ENCODE measurements around the gene DHRS12. TPM values are rescaled to one million over a fixed set of nuclear protein-coding genes. Genes with fewer than 3 reads are reported as not detected.

Gene DHRS12
- total RNA-seq, 1 experiment from 2014 or later = 6.9 TPM

GRCh38 chr13:51846756-51847155 is 42.8 kb upstream of the DHRS12 start:
- Histone ChIP-seq H4K20me1 (ENCODE audit: insufficient read depth) (no peaks in the 10 kb centered on the region), H3K4me1 (replicated peaks; ENCODE audit: insufficient read depth) (no peaks in the 10 kb centered on the region), H2AFZ (no peak overlapping the region), H3K9me3 (ENCODE audit: insufficient read depth, low read depth) (no peaks in the 10 kb centered on the region), H3K27me3 (ENCODE audit: insufficient read depth, low read depth) (peaks cover 20% of the 10 kb centered on the region), H3K4me2 (no peak overlapping the region), H3K36me3 (ENCODE audit: low read depth) (no peaks in the 10 kb centered on the region), H3K4me3 (no peak overlapping the region), H3K9me2 (ENCODE audit: insufficient read depth) (no peaks in the 10 kb centered on the region), H3F3A (ENCODE audit: insufficient read depth, low read depth) (no peaks in the 10 kb centered on the region), H3K79me2 (ENCODE audit: low read depth) (no peaks in the 10 kb centered on the region), H3K27ac (no peak overlapping the region)
- CTCF ChIA-PET = interaction anchor here (0.6 kb wide), 1 partner anchor 153 kb away, joined by 3 read pairs; no protein-coding TSS in a partner anchor
- no TSS peak for BruUV-seq (replicated peaks)
- DNase-seq = no peak
- TF ChIP-seq EZH2 (IDR thresholded peaks at IDR 0.05; ENCODE audit: low read depth) (no peak), CTCF (conservative IDR thresholded peaks at IDR 0.05) (no peak)
- intact Hi-C loops (cut with micrococcal nuclease; ENCODE audit: unreplicated experiment) = no loop called here
- POLR2A ChIA-PET (ENCODE audit: unreplicated experiment) = no interaction called here

- Histone ChIP-seq H3K9me2 (ENCODE audit: insufficient read depth) (no peaks in the 10 kb centered on the region), H2AFZ (0 out of 2 replicates have a peak overlapping the region, but pooled peaks have one; percentile 65), H3K79me2 (ENCODE audit: low read depth) (no peaks in the 10 kb centered on the region), H3K27ac (no peak overlapping the region), H3K4me1 (replicated peaks; ENCODE audit: insufficient read depth) (no peaks in the 10 kb centered on the region), H3F3A (ENCODE audit: insufficient read depth, low read depth) (no peaks in the 10 kb centered on the region), H3K4me3 (peak overlapping the region; percentile 25; the same call in 1 of the 2 replicates), H3K9me3 (ENCODE audit: insufficient read depth, low read depth) (no peaks in the 10 kb centered on the region), H4K20me1 (ENCODE audit: insufficient read depth) (no peaks in the 10 kb centered on the region), H3K4me2 (peak overlapping the region; percentile 62), H3K27me3 (ENCODE audit: insufficient read depth, low read depth) (peaks cover 28% of the 10 kb centered on the region), H3K36me3 (ENCODE audit: low read depth) (no peaks in the 10 kb centered on the region)
- DNase-seq = no peak
- TF ChIP-seq CTCF (conservative IDR thresholded peaks at IDR 0.05) = no peak
- no peak for TF ChIP-seq EZH2 (IDR thresholded peaks at IDR 0.05; ENCODE audit: low read depth)
- ChIA-PET CTCF (no interaction called here), POLR2A (ENCODE audit: unreplicated experiment) (no interaction called here)
- intact Hi-C loops (cut with micrococcal nuclease; ENCODE audit: unreplicated experiment) = no loop called here
- no TSS peak for BruUV-seq (replicated peaks)
Measured at GRCh38 chr13:51845574-51846318, 41.8 kb upstream of the DHRS12 start.

- H2AFZ ChIP-seq = 0 out of 2 replicates have a peak within 1 kb of the TSS, but pooled peaks have one; percentile 65
- TF ChIP-seq EZH2 (IDR thresholded peaks at IDR 0.05; ENCODE audit: low read depth) = no peak
- TF ChIP-seq CTCF (conservative IDR thresholded peaks at IDR 0.05) = peak; percentile 89
- no peaks in the 10 kb centered on the region for H3K9me2 ChIP-seq (ENCODE audit: insufficient read depth)
- H3K36me3 ChIP-seq (ENCODE audit: low read depth) = no peaks in the 10 kb centered on the region
- peak within 1 kb of the TSS; percentile 62 for H3K4me2 ChIP-seq
- no peaks in the 10 kb centered on the region for H3K9me3 ChIP-seq (ENCODE audit: insufficient read depth, low read depth)
- H3K27me3 ChIP-seq (ENCODE audit: insufficient read depth, low read depth) = peaks cover 30% of the 10 kb centered on the region
- H3K4me3 ChIP-seq = peak within 1 kb of the TSS; percentile 25; the same call in 1 of the 2 replicates
- CTCF ChIA-PET = no interaction called here
- POLR2A ChIA-PET (ENCODE audit: unreplicated experiment) = no interaction called here
- no peaks in the 10 kb centered on the region for H3F3A ChIP-seq (ENCODE audit: insufficient read depth, low read depth)
- no TSS peak for BruUV-seq (replicated peaks)
- no peaks in the 10 kb centered on the region for H3K4me1 ChIP-seq (replicated peaks; ENCODE audit: insufficient read depth)
- no peak within 1 kb of the TSS for H3K27ac ChIP-seq
- H4K20me1 ChIP-seq (ENCODE audit: insufficient read depth) = no peaks in the 10 kb centered on the region
- intact Hi-C loops (cut with micrococcal nuclease; ENCODE audit: unreplicated experiment) = no loop called here
- no peaks in the 10 kb centered on the region for H3K79me2 ChIP-seq (ENCODE audit: low read depth)
- DNase-seq = peak in 1 of 2 experiments; percentile 42
Measured at GRCh38 chr13:51844862-51845573, 41.1 kb upstream of the DHRS12 start, which contains the start of gene TMEM272. Gene TMEM272, minus strand, starts transcription at chr13:51845177. Its CDS starts 6,647 bp downstream, at chr13:51838530.

Data from PC-9 (cell line).